ENCODE results near the gene PCSK4.

GRCh38 chr19:1503925-1504773 lies 14.0 kb upstream of the PCSK4 start:
- TF ChIP-seq, protein P1, sequence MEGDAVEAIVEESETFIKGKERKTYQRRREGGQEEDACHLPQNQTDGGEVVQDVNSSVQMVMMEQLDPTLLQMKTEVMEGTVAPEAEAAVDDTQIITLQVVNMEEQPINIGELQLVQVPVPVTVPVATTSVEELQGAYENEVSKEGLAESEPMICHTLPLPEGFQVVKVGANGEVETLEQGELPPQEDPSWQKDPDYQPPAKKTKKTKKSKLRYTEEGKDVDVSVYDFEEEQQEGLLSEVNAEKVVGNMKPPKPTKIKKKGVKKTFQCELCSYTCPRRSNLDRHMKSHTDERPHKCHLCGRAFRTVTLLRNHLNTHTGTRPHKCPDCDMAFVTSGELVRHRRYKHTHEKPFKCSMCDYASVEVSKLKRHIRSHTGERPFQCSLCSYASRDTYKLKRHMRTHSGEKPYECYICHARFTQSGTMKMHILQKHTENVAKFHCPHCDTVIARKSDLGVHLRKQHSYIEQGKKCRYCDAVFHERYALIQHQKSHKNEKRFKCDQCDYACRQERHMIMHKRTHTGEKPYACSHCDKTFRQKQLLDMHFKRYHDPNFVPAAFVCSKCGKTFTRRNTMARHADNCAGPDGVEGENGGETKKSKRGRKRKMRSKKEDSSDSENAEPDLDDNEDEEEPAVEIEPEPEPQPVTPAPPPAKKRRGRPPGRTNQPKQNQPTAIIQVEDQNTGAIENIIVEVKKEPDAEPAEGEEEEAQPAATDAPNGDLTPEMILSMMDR (IDR thresholded peaks at IDR 0.05): no peak
- no peak for TF ChIP-seq POLR2AphosphoS5 (IDR thresholded peaks at IDR 0.05; ENCODE audit: low read depth, low read length)
- no peak for TF ChIP-seq REST (IDR thresholded peaks at IDR 0.05; ENCODE audit: insufficient read depth in 1 of 2, low read depth in 2 of 2, low read length in 1 of 2)
- TF ChIP-seq SIN3A (IDR thresholded peaks at IDR 0.05; ENCODE audit: borderline replicate concordance, insufficient read depth, low read depth, low read length): no peak

All from Panc1 (cell line).